Stimulated activated CD8-positive, alpha-beta memory T cell treated with anti-CD3 and anti-CD28 coated beads, Interleukin-15, amount 100 ng/mL, for 24 hours (primary cell): Measurements from ENCODE around the gene FMN2.
"Not testable (repeated sequence)": the region's sequence is repeated elsewhere in the genome, so short reads cannot be mapped to it uniquely, and the experiment has no call there.

ENCODE experiments used
- DNase-seq: peaks from one replicate; pipeline ENCODE4 v3.0.0-alpha.2; 2020; ENCODE audit warnings: low read depth

The FMN2 gene

DNA sequence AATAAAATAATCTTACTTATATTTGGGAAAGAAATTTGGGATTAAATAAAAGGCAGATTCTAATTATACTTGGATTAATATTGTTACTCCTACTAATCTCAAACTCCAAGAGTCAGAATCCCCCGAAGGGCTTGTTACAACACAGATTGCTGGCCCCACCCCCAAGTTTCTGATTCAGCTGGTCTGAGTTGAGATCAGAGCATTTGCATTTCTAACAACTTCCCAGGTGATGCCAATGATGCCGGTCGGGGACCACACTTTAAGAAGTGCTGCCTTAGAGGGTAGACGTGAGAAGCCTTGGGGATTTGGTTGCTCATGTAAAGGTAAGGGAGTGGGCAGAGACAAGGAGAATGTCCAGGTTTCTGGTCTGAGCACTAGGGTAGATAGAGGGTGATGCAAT is 47.2 kb downstream of the FMN2 start:
- no peak for DNase-seq

DNA sequence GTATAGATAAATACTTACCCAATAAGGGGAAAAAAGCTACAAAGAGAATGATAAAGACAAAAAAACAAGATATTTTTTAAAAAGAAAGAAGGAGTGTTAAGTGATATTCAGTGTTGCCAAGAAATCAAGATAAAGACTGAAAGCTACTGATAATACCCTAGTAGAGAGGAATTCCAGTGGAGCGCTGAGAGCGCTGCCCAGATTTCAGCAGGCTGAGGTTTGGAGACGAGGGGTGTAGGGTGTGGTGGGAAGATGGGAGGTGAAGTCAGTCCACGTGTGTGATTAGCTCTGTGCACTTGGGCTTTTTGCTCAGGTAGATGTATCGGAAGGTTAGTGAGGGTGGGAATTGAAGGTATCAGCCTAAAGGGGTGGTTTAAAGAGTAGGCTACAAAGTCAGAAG is 47.8 kb downstream of the FMN2 start:
- DNase-seq, result no peak

DNA sequence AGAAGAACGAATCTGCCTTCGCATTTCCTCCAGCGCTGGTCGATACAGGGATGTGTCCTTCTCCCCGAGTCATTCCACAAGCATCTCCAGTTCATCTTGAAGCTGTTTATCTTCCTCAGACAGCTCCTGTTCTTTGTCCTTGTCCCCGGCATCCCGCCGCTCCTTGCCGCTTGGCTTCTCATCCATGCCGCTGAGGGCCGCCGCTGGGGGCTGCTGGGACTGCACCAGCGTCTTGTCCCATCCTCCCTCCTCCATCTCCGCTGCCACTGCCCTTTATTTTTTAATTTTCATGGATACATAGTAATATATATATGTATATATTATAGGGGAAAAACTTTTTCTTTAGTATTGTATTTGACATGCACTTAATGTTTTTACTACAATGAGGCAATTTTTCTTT is 53.4 kb downstream of the FMN2 start:
- DNase-seq, result no peak

DNA sequence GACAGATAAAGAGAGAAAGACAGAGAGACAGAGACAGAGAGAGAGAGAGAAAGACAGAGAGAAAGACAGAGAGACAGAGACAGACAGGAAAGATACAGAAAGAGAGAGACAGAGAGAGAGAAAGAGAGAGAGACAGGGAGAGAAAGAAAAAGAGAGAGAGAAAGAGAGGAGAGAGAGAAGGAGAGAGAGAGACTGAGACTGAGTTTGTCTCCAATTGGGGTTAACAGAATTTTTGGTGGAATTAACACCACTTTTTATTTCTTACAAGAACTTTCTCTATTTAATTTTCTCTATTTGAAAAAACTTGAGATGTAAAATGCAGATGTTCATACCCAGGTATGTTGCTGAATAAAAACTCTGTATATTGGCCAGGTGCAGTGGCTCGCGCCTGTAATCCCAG is 56.6 kb downstream of the FMN2 start:
- DNase-seq, result no peak

DNA sequence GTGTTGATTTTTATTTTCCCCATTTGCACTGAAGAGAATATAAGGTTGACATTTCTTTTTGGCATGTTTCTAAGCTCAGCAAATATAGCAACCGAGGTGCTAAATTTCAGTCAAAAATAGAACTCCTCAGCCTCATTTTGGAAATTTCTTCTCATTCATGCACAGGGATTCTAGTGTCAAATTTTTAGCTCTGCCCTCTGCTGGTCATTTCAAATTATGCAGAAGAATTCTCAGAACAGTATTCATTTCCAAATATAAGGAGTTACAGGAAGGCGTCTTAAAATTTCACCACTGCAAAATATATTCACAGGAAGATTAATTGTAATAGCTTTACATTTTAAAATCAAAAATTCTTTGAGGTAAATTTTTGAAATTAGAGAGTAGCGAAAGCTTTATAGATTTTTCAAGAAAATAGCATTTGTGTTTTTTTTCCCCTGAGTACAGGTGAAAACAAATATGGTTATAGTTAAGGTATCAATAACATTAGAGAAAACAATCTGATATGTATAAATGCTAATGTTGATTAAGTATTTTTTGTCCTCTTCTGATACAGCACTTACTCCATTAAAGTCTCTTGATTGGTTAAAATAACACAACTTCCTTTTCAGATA is 57.9 kb downstream of the FMN2 start:
- no peak for DNase-seq

DNA sequence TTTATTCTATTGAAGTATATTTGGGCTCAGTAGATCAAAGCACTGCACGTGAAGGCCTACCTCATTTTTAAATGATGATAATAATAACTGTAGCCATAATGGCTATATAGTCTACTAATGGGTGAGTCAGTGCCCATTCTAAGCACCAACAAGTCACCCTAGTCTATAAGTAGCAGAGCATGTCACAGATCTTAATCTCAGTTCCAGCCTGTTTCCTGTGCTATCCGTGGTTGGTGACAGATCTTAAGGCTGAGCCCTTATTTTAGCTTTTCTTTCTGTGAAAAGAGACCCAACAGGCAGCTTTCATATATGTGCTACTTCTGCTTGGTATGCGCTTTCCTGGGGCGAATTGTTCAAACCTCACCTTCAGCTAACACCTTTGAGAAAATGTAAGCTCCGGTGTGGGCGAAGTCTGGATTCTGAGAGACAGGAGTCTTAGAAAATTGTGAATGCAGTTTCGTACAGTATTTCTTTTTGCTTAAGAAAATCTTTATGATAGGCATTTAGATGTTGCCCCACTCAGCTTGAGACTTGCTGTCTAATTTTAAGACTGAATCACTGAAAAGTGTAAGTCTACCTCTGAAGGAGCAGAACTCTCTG is 59.6 kb downstream of the FMN2 start:
- DNase-seq, result no peak

DNA sequence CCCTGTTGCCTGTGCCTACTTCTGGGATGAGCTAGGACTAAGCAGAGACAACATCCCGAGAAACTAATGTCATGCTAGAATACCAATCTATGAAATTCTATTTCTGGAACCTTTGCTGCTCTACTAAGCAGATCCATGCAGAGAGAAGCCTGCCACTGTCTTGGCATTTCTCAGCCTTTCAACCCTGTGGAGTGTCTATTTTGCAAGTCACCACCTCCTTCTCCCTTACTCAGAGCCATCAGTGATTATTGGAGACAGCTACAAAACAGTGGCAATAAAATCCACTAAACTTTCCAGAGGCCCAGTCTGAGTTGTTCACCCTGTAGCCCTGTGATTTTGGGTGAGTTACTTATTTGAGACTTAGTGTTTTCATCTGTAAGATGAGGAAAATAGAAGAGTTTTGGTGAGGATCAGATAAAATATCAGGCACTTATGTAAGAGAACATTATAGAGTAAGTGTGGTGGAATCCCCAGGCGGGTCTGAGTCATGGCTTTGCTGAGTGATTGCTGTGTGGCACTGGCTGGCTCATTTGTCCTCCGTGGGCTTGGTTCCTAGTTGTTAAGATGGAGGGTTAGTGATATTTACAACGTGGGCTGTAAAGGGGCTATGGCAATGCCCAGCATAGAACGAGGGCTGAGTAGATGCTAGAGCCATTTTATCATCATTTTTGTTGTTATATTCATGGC is 61.1 kb downstream of the FMN2 start:
- DNase-seq, result no peak

DNA sequence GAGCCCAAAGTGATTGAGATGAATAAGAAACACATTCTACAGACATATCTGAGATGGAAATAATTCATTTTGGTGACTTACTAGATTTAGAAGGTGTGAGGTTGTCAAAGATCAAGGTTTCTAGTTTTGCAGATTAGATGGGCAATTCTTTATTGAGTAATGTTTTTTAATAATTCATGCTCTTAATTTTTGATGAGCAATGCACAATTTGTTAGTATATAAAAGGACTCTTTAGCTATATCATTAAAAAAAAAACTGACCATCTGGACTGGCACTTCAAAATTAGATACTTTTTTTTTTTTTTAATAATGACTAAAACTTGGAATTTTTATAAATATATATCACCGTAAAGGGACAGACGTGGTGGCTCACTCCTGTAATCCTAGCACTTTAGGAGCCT is 63.9 kb downstream of the FMN2 start:
- no peak for DNase-seq

DNA sequence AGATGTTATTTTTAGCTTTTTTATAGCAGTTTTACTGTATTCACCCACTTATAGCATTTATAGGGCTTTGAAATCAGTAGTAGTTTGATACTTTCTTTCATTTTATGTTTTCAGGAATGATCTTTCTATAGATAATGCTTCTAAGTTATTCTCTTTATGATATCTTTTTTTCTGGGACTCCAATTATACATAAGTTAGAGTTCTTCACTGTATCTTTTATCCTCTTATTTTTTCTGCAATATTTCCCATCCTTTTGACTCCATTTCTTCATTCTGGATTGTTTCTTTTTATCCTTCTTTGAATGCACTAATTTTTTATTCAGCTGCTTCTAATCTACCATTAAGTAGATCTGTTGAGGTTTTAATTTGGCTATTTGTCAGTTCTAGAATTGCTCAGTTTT is 73.1 kb downstream of the FMN2 start:
- no peak for DNase-seq

DNA sequence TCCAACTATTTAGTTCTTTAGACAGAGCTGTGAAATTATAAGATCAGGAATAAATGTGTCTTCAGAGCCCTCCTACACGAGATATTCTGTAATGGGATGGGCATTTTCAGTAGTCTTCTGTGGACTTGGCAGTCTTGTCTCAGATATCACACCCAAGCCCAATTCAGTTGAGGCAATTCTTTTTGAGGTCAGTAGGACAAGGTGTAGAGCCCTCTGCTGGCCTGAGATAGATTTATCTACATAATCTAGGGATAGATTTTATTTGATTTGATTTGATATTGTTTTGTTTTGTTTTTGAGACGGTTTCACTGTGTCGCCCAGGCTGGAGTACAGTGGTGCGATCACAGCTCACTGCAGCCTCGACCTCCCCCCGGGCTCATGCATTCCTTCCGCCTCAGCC is 77.5 kb downstream of the FMN2 start:
- DNase-seq, result no peak

DNA sequence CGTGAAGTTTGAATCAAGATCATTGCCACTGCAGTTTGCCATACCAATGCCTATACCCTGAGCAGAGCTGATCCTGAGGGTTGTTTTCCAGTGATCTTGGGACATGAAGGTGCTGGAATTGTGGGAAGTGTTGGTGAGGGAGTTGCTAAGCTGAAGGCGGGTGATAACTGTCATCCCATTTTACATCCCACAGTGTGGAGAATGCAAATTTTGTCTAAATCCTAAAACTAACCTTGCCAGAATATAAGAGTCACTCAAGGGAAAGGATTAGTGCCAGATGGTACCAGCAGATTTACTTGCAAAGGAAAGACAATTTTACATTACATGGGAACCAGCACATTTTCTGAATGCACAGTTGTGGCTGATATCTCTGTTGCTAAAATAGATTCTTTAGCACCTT is 78.6 kb downstream of the FMN2 start:
- DNase-seq, result no peak

DNA sequence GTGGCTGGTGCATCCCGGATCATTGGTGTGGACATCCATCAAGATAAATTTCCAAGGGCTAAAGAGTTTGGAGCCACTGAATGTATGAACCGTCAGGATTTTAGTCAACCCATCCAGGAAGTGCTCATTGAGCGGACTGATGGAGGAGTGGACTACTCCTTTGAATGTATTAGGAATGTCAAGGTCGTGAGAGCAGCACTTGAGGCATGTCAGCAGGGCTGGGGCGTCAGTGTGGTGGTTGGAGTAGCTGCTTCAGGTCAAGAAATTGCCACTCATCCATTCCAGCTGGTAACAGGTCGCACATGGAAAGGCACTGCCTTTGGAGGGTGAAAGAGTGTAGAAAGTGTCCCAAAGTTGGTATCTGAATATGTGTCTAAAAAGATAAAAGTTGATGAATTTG is 79.1 kb downstream of the FMN2 start:
- no peak for DNase-seq

DNA sequence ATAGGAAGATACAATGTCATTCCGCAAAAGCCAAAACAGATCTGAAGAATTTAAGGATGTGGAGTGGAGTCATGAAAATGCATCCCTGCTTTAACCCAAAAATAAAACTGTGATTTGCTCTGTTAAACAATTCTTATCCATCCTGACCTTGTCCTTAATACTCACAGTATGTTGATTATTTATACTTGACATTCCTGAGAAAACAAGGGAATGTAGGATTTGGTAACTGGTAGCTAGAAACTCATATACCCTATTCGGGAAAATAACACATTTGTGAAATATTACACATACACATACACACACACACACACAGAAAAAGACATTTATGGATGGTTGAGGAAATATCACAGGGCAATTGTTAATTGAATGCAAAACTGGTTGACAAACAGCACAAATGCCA is 80.2 kb downstream of the FMN2 start:
- DNase-seq, result no peak

DNA sequence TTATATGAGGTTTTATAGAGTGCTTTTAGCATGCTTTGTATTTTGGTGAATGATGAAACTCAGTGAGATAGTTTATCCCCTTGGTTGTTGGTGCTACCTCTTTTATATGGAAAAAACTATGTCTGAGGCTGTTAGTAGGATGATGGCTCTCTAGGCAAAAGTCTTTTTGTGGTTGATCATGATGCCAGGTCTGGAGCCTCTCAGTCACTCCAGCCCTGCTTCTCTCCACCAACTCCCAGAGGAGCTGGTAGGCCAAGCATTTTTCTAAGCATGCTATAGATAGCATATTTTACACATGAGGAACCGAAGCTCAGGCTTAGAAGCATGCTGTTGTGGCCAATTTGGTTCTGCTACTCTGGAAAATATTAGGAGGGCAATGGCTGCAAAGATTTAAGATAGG is 82.2 kb downstream of the FMN2 start:
- DNase-seq, result no peak

DNA sequence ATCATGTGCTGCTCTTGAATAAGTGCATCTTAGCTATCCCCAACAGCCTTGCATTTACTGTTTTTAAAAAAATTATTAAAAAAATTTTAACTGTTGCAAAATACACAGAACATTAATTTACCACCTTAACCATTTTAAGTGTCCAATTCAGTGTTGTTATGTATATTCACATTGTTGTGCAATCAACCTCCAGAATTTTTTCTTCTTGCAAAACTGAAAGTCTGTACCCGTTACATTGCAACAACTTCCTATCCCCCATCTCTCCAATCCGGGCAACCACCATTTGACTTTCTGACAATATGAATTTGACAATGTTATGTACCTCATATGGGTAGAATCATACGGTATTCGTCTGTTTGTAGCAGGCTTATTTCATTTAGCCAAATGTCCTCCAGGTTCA is 83.1 kb downstream of the FMN2 start:
- no peak for DNase-seq

DNA sequence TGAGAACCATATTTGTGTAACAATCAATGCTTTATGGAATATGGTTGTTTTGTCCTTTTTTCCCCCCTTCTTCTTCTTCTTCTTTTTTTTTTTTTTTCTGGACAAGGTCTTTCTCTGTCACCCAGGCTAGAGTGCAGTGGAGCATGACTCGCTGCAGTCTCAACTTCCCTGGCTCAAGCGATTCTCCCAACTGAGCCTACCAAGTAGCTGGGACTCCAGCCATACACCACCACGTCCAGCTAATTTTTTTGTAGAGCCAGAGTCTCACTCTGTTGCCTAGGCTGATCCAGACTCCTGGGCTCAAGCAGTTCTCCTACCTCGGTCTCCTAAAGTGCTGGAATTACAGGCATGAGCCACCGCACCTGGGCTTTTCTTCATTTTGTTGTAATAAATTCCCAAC is 86.7 kb downstream of the FMN2 start:
- DNase-seq, result no peak

DNA sequence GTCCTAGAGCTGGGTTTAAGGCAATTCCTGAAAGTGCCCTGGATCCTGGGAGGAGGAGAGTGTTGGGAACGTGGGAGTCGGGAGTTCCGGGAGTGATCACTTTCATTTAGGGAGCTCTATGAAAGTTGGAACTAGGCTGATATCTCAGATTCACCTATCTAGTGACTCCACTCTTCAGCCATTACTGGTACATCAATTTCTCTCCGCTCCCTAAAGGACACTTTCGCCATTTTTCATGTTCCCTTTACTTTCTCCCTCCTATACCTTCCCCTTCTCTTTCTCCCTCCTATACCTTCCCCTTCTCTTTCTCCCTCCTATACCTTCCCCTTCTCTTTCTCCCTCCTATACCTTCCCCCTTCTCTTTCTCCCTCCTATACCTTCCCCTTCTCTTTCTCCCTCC is 93.0 kb downstream of the FMN2 start:
- not testable (repeated sequence) for DNase-seq

DNA sequence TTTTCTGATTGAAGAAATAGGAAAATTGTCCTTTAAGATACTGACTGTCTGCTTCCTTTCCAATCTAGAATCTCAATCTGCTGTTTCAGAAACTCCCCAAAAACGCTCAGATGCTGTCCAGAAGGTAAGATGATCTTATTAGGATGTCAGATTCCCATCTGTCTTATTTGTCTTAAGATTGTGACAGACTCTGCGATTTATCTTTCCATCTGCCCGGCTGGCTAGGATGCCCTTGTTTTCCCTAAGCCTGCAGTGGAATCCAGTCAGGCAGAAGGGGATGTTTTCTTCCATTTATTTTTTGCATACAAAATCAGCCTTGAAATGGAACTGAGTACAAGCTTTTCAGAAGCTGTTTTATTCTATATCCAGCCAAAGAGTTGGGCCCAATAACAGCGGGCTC is 96.5 kb downstream of the FMN2 start:
- DNase-seq, result no peak

DNA sequence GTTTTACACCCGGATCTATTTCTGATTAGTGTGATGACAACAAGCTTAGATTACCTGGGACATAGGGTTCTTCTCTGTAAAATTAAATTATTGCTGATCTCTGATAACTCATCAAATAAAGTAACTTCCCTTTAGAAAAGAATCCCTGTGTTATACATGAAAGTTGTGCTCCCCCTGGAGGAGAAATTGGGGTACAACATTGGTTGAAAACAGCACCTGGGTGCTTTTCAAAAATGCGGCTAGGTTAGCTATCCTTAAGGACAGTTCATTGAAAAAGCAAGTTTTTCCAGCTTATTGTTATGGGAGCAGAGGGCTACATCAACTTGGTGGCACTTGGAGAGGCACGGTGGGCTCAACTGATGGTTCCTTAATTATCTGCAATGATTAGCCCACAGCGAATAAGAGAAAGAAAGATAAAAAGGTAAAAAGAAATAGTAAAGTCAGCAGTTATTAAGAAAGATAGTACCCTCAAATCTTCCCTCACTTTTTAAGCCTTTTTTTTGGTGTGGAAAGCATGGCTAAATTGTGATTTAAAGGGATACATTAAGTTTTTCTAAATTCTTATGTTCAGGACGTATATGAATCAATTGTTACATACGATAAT is 97.8 kb downstream of the FMN2 start:
- DNase-seq, result no peak

DNA sequence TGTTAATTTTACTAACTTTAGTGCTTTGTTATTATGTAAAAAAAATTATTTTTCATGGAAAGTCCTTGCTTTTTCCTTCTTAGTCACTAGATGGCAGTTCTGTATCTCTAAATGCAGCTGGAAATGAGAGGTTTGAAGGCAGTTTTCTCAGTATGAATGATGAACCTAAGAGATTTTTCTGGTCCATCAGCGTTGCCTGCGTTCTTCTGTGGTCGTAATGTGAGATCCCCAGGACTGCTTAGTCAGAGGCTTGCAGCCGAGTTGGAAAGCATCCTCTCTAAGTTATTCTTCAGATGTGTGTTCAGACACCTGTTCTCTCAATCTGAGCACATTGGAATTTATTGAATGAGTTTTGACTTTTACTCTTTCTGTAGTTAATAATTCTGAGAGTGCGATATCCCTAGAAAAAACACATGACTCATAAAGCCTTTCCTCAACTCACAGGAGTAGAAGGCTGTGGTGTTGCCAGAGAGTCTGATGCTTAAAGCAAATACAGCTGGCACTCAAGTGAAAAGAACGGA is 99.3 kb downstream of the FMN2 start:
- no peak for DNase-seq

DNA sequence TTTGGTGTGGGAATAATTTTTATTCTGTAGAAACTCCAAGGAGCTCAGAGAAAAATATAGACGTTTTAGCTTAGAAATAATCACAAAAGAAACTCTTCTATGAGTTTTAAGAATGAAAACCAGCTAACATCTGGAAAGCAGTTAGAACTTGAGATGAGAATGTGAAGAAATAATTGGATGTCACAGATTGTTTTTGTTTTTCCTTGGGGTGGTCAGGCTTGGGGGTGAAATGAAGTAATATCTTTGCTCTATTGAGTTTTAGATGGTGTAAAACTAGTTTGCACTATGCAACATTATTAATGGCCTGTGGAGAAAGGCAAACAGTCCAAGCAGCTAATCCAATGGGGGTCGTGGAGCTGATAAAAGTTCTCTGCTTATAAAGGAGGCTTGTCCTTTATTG is 101.2 kb downstream of the FMN2 start:
- no peak for DNase-seq

DNA sequence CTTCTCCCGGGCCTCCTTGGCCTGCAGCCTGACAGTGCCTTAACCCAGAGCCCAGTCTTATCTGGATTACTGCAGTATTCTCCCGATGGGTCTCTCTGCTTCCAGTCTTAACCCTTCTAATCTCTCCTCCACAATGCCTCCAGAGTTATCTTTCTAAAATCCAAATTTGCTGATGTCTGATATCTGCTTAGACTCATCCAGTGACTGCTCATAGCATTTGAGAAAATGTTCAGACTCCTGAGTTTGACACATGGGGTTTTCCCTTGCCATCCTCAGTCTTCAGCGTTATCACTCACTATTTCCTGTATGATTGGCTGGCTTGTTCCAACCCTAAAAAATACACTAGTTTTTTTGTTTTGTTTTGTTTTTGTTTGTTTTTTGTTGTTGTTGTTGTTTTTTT is 102.0 kb downstream of the FMN2 start:
- no peak for DNase-seq

DNA sequence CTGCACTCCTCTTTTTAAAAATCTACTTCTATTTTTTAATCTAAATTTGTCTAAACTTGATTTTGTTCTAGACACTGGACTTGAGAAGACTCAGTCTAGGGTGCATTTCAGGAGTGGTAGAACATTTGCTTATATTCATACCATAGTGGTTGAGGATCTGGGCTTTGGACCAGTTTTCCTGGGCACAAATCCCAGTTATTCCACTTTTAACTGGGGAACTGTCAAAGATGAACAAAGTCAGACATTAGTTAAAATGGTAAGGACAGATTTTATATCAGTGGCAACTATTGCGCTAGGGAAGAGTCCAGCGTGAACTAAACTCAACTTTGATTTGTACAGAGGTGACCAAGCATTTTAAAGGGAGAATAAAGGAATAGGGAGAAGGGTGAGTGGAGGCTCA is 102.4 kb downstream of the FMN2 start:
- no peak for DNase-seq
